PFSK-1 (cell line): ENCODE measurements around the gene SELENOV.

ENCODE experiments used
- FOXP2 ChIP-seq: optimal IDR thresholded peaks from 2 replicates; pipeline ENCODE3; 2011; ENCODE audit warnings: borderline replicate concordance, control low read depth, inconsistent platforms; ENCODE audit not compliant: insufficient read depth; ENCODE audit errors: extremely low read length, extremely low read depth
- POLR2AphosphoS5 ChIP-seq: IDR thresholded peaks from 2 replicates; pipeline ENCODE4 v1.6.1; 2012; ENCODE audit warnings: low read depth, mild to moderate bottlenecking, control low read depth, low read length, moderate library complexity
- REST ChIP-seq, 2 experiments: IDR thresholded peaks; 2 replicates each; pipeline versions ENCODE4 v1.6.1 to v1.8.0; 2011 to 2012; ENCODE audit warnings: low read depth in 2 of 2, low read length in 2 of 2, control low read depth in 1 of 2, inconsistent platforms in 1 of 2, mild to moderate bottlenecking in 1 of 2, moderate library complexity in 1 of 2; ENCODE audit not compliant: insufficient read depth in 1 of 2
- SIN3A ChIP-seq: IDR thresholded peaks from 2 replicates; pipeline ENCODE4 v1.6.1; 2012; ENCODE audit warnings: mild to moderate bottlenecking, low read length, moderate library complexity, borderline replicate concordance; ENCODE audit not compliant: insufficient read depth
- TAF1 ChIP-seq: IDR thresholded peaks from 2 replicates; pipeline ENCODE4 v1.6.1; 2012; ENCODE audit warnings: low read length, control low read depth, borderline replicate concordance; ENCODE audit not compliant: insufficient read depth

GRCh38 chr19:39483141-39483540, 31.8 kb upstream of the SELENOV start:
- TF ChIP-seq TAF1 = no peak
- TF ChIP-seq REST (IDR thresholded peaks at IDR 0.05; ENCODE audit: insufficient read depth in 1 of 2, low read depth in 2 of 2, low read length in 2 of 2) = no peak
- no peak for TF ChIP-seq SIN3A
- TF ChIP-seq POLR2AphosphoS5 = no peak
- no peak for TF ChIP-seq FOXP2
